GM23338 (cell line): ENCODE data around the gene ABCA7.

Source experiments
- CREB1 ChIP-seq: fragments of 250-450 bp; sonication (Bioruptor Pico); IDR thresholded peaks from 2 replicates; pipeline ENCODE4 v1.5.0; 2020; ENCODE audit warnings: low read depth, mild to moderate bottlenecking, moderate library complexity
- EZH2 ChIP-seq: fragments of 200-600 bp; sonication (generic); IDR thresholded peaks from one replicate; pipeline ENCODE4 v1.8.0; 2017; ENCODE audit warnings: antibody characterized with exemption, mild to moderate bottlenecking, low read depth; ENCODE audit not compliant: unreplicated experiment
- EZH2phosphoT487 ChIP-seq: fragments of 200-600 bp; sonication (generic); IDR thresholded peaks from one replicate; pipeline ENCODE4 v1.8.1; 2018; ENCODE audit warnings: antibody characterized with exemption; ENCODE audit not compliant: unreplicated experiment
- NANOG ChIP-seq: IDR thresholded peaks from 2 replicates; pipeline ENCODE4 v1.6.1; 2016; ENCODE audit warnings: antibody characterized with exemption, borderline replicate concordance
- POLR2AphosphoS5 ChIP-seq: IDR thresholded peaks from 2 replicates; pipeline ENCODE4 v1.6.1; 2016; ENCODE audit warnings: antibody characterized with exemption, low read depth
- ZNF114 ChIP-seq: fragments of 250-450 bp; sonication (Bioruptor Pico); IDR thresholded peaks from 2 replicates; pipeline ENCODE4 v1.5.0; 2020; ENCODE audit warnings: mild to moderate bottlenecking, moderate library complexity
- TF ChIP-seq, protein P1 (sequence below), 2 experiments: fragments of 200-600 bp in 1 of 2; sonication (generic) in 1 of 2; conservative IDR thresholded peaks; 2 replicates each; pipeline versions ENCODE4 v1.5.1 to v1.6.1; 2016 to 2017; ENCODE audit warnings: antibody characterized with exemption in 2 of 2, low read depth in 2 of 2, mild to moderate bottlenecking in 2 of 2, moderate library complexity in 1 of 2

DNA sequence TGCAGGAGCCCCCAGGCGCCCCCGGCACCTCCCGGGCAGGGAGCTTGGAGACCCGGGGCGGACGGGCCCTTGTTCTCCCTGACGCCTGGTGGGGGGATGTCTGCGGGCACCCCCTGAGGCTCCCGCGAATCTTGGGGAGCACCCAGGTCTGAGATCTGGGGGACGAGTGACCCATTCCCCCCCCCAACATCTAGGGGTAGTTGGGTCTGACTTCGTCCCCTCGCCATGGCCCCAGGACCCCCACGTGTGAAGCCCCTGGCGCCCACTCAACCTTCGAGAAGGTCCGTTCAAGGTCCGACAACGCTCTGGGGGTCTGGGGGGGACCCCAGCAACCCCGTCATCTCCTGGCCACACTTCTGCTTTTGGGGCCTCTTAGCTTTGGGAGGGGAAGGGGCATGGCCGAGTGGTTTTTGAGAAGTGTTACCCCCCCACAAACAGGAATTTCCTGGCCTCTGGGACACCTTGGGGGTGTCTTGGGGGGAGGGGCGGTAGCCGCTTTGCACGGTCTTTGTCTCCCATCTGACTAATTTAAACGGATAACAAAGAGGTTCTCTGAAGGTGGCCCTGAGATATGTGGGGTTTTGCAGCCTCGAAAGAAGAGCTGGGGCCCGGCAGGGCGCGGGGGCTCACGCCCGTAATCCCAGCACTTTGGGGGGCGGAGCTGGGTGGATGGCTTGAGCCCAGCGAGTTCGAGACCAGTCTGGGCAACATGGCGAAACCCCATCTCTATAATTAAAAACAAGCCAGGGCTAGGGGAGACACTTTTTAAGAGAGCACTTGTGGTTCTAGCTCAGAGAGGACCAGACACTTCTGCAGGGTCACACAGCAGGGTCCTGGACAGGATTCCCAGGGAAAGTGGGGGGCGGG lies 12.9 kb upstream of the ABCA7 start:
- TF ChIP-seq, protein P1, sequence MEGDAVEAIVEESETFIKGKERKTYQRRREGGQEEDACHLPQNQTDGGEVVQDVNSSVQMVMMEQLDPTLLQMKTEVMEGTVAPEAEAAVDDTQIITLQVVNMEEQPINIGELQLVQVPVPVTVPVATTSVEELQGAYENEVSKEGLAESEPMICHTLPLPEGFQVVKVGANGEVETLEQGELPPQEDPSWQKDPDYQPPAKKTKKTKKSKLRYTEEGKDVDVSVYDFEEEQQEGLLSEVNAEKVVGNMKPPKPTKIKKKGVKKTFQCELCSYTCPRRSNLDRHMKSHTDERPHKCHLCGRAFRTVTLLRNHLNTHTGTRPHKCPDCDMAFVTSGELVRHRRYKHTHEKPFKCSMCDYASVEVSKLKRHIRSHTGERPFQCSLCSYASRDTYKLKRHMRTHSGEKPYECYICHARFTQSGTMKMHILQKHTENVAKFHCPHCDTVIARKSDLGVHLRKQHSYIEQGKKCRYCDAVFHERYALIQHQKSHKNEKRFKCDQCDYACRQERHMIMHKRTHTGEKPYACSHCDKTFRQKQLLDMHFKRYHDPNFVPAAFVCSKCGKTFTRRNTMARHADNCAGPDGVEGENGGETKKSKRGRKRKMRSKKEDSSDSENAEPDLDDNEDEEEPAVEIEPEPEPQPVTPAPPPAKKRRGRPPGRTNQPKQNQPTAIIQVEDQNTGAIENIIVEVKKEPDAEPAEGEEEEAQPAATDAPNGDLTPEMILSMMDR (conservative IDR thresholded peaks at IDR 0.05; ENCODE audit: low read depth in 2 of 2): no peak
- TF ChIP-seq EZH2 (no peak), CREB1 (CRISPR knock-in tag) (no peak), EZH2phosphoT487 (no peak), NANOG (no peak), ZNF114 (CRISPR knock-in tag) (no peak), POLR2AphosphoS5 (no peak)
